B cell (primary cell): Measurements from ENCODE around the gene ZNF185. TPM values are rescaled to one million over a fixed set of nuclear protein-coding genes. Genes with fewer than 3 reads are reported as not detected.

Source experiments
- ATAC-seq: fragments of 200-7000 bp; cut with Tn5 transposase; one replicate; pipeline ENCODE4 v1.10.0; 2021; ENCODE audit warnings: low read depth, mild to moderate bottlenecking, moderate number of reproducible peaks, moderate library complexity
- CTCF ChIA-PET: fragments of 350-600 bp; sonication (Branson Sonifier 250); formaldehyde crosslinking; loops from one replicate; lab custom pipeline; 2021; ENCODE audit warnings: antibody characterized with exemption, inconsistent platforms; lab: Charles Lee
- POLR2A ChIA-PET: fragments of 350-600 bp; sonication (Branson Sonifier 250); formaldehyde crosslinking; loops from one replicate; lab custom pipeline; 2021; ENCODE audit warnings: antibody characterized with exemption; lab: Charles Lee
- DNase-seq: peaks from one replicate; pipeline ENCODE4 v3.0.0; 2013
- H2AFZ ChIP-seq: 2 replicates; pipeline ENCODE4 v1.6.1; 2012; ENCODE audit warnings: mild to moderate bottlenecking, low read depth, low read length; ENCODE audit not compliant: insufficient read depth, poor library complexity, severe bottlenecking
- H3K27ac ChIP-seq, 2 donors: 1 replicate in 1 of 2; 2 replicates in 1 of 2; pipeline ENCODE4 v1.5.1; 2012 to 2013; ENCODE audit warnings: low read length in 2 of 2, mild to moderate bottlenecking in 2 of 2, moderate library complexity in 1 of 2
- H3K27me3 ChIP-seq, 4 experiments: fragments of 200-600 bp in 1 of 4; sonication (generic) in 1 of 4; replicated peaks in 1 of 4; 1 replicate in 2 of 4; 2 replicates in 2 of 4; pipeline versions ENCODE4 v1.6.1 to v1.7.0; 2013 to 2016; ENCODE audit warnings: low read length in 3 of 4, mild to moderate bottlenecking in 2 of 4, mixed read lengths in 1 of 4, moderate library complexity in 1 of 4; ENCODE audit not compliant: insufficient read depth in 4 of 4, control insufficient read depth in 3 of 4; ENCODE audit errors: control extremely low read depth in 1 of 4
- H3K36me3 ChIP-seq, 2 experiments: replicated peaks in 1 of 2; 1 replicate in 1 of 2; 2 replicates in 1 of 2; pipeline versions ENCODE4 v1.6.1 to v1.7.1; 2013; ENCODE audit warnings: low read length in 1 of 2; ENCODE audit not compliant: insufficient read depth in 2 of 2, control insufficient read depth in 1 of 2; ENCODE audit errors: control extremely low read depth in 1 of 2, extremely low read depth in 1 of 2
- H3K4me1 ChIP-seq, 2 donors: fragments of 200-600 bp in 1 of 2; sonication (generic) in 1 of 2; 1 replicate in 1 of 2; 2 replicates in 1 of 2; pipeline versions ENCODE4 v1.5.1 to v1.6.1; 2013 to 2017; ENCODE audit warnings: low read length in 2 of 2; ENCODE audit not compliant: control insufficient read depth in 2 of 2, insufficient read depth in 2 of 2
- H3K4me2 ChIP-seq: replicated peaks from 2 replicates; pipeline ENCODE3; 2012; ENCODE audit warnings: mild to moderate bottlenecking, low read depth, low read length; ENCODE audit not compliant: poor library complexity, severe bottlenecking
- H3K4me3 ChIP-seq, 5 experiments: fragments of 200-600 bp in 1 of 5; sonication (generic) in 1 of 5; 1 replicate in 3 of 5; 2 replicates in 2 of 5; pipeline versions ENCODE4 v1.5.1 to v1.7.0; 2011 to 2016; ENCODE audit warnings: low read length in 4 of 5, mild to moderate bottlenecking in 4 of 5, low read depth in 2 of 5, control low read depth in 1 of 5, moderate library complexity in 1 of 5; ENCODE audit not compliant: insufficient read depth in 1 of 5; ENCODE audit errors: control extremely low read depth in 1 of 5, extremely low read depth in 1 of 5
- H3K79me2 ChIP-seq: fragments of 200-600 bp; sonication (generic); one replicate; pipeline ENCODE4 v1.6.0; 2016; ENCODE audit warnings: low read length; ENCODE audit not compliant: control insufficient read depth, insufficient read depth
- H3K9ac ChIP-seq: fragments of 200-600 bp; sonication (generic); 2 replicates; pipeline ENCODE4 v1.6.1; 2017; ENCODE audit warnings: mild to moderate bottlenecking, low read length, moderate library complexity
- H3K9me3 ChIP-seq, 3 donors: one replicate each; pipeline versions ENCODE4 v1.6.1 to v1.7.1; 2013; ENCODE audit warnings: low read length in 2 of 3; ENCODE audit not compliant: control insufficient read depth in 2 of 3, insufficient read depth in 1 of 3; ENCODE audit errors: control extremely low read depth in 1 of 3
- H4K20me1 ChIP-seq: 2 replicates; pipeline ENCODE4 v1.6.0; 2012; ENCODE audit warnings: mild to moderate bottlenecking, low read length; ENCODE audit not compliant: insufficient read depth, control insufficient read depth, poor library complexity, severe bottlenecking
- H3K27ac Mint-ChIP-seq: one replicate; pipeline ENCODE4 v1.8.0; 2021; ENCODE audit warnings: mixed read lengths
- H3K27me3 Mint-ChIP-seq: one replicate; pipeline ENCODE4 v1.8.0; 2021; ENCODE audit warnings: mixed read lengths
- H3K4me1 Mint-ChIP-seq: one replicate; pipeline ENCODE4 v1.8.0; 2021; ENCODE audit warnings: mixed read lengths
- H3K4me3 Mint-ChIP-seq: one replicate; pipeline ENCODE4 v1.8.0; 2021; ENCODE audit warnings: mixed read lengths
- H3K9me3 Mint-ChIP-seq: one replicate; pipeline ENCODE4 v1.8.0; 2022; ENCODE audit warnings: mixed read lengths; ENCODE audit not compliant: insufficient read depth
- CTCF ChIP-seq: fragments of 200-600 bp; IDR thresholded peaks from one replicate; pipeline ENCODE4 v1.8.0; 2022; ENCODE audit warnings: antibody characterized with exemption, mild to moderate bottlenecking
- EZH2 ChIP-seq: IDR thresholded peaks from 2 replicates; pipeline ENCODE4 v1.6.1; 2012; ENCODE audit warnings: borderline replicate concordance, low read depth, mild to moderate bottlenecking, moderate library complexity, low read length; ENCODE audit not compliant: insufficient read depth, poor library complexity, severe bottlenecking
- WGBS: methylation state at CpG from one replicate; pipeline ENCODE4 v1.1.5; 2013; ENCODE audit warnings: missing lambda C conversion rate; ENCODE audit not compliant: insufficient coverage; 5-methylcytosine and 5-hydroxymethylcytosine counted together
- intact Hi-C: fragments of 100-400 bp; cut with micrococcal nuclease; formaldehyde crosslinking; loops from one replicate; pipeline ENCODE4 v1.10.0; 2022
- polyA plus RNA-seq: library from polyadenylated mRNA; depleted of rRNA; stranded (reverse); fragments of >200 nt; gene quantifications from 2 replicates; pipeline ENCODE4 v1.2.3, GENCODE V29; 2012
- total RNA-seq, 2 donors: library from RNA; stranded (reverse); fragments of 120-200 nt in 1 of 2; gene quantifications; 1 replicate in 1 of 2; 2 replicates in 1 of 2; pipeline versions ENCODE4 v1.2.3 to v1.2.4, GENCODE V29; 2013 to 2022

ZNF185 gene
- total and polyA plus RNA-seq, 2 donors (not counting 1 experiment from before 2014, with no cell fraction given) = 0.89 to 2.3 TPM

GRCh38 chrX:152893980-152894610 is 3.8 kb upstream of the ZNF185 start:
- H3K4me1 Mint-ChIP-seq = peaks cover 3% of the 10 kb centered on the region
- CTCF ChIA-PET = no interaction called here

More at GRCh38 chrX:152893980-152894610, 3.8 kb upstream of the ZNF185 start:
- H3K27ac Mint-ChIP-seq = no peak overlapping the region
- ATAC-seq = no peak
- H3K36me3 ChIP-seq = no peaks in the 10 kb centered on the region
- TF ChIP-seq CTCF = no peak
- TF ChIP-seq EZH2 = no peak
- H3K4me3 Mint-ChIP-seq = no peak overlapping the region
- no peak overlapping the region for H3K27ac ChIP-seq
- no peaks in the 10 kb centered on the region for H4K20me1 ChIP-seq
- H3K4me2 ChIP-seq = no peak overlapping the region
- no peak overlapping the region for H3K4me3 ChIP-seq
- no peaks in the 10 kb centered on the region for H3K9me3 Mint-ChIP-seq
- H3K79me2 ChIP-seq = no peaks in the 10 kb centered on the region
- POLR2A ChIA-PET = no interaction called here
- 90% methylated on average over 2 of the region's 9 CpGs for WGBS
- H3K9me3 ChIP-seq = no peaks in the 10 kb centered on the region
- no peaks in the 10 kb centered on the region for H3K4me1 ChIP-seq
- intact Hi-C loops = no loop called here
- H3K27me3 ChIP-seq = peaks cover 0 to 4% (median 2%) of the 10 kb centered on the region in 4 experiments
- DNase-seq = no peak
- peaks cover 36% of the 10 kb centered on the region for H3K27me3 Mint-ChIP-seq
- no peak overlapping the region for H3K9ac ChIP-seq
- H2AFZ ChIP-seq = no peak overlapping the region
